ENCODE results near the gene RGS12. TPM values are rescaled to one million over a fixed set of nuclear protein-coding genes. Genes with fewer than 3 reads are reported as not detected.

The RGS12 gene
- 20.6 TPM for polyA plus RNA-seq (2013)

DNA sequence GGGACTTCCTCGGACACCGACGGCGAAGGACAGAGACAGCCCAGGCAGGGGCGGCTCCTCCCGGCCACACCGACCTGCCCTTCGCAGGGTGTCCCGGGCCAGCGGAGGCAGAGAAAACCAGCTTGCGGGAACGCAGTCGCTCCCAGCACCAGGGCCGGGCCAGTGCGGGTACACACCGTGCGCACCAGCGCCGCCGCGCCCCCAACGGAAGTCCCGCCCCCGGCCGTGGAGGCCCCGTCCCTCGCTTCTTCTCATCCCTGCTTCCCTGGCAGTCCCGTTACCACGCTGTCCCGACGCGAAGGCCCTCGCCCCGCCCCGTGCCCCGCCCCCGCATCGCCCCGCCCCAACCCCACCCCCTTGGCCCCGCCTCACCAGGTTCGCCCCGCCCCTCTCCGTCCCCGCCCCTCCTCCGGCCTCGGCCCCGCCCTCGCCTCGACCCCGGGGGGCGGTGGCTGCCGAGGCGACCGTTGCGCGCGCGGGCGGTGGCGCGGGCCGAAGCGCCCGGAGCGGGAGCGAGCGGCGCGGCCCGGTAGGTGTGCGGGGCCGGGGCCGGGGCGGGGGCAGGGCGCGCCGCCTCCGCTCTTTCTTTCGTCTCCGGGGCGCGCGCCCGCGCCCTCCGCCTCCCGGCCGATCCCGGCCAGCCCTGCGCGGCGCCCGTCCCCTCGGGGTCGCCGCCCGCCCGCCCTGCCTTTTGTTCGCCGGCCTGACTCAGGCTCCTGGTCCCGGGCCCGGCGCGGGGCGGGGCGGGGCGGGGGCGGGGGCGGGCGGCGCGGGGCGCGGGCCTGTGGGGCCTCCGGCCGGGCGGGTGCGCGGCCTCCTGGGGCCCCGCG is at the start of gene RGS12:
TSS of gene RGS12 (plus strand) at position 451 of the 830 bp plus-strand sequence. CDS start 23,150 bp downstream, outside the sequence.
- H3K4me1 ChIP-seq (ENCODE audit: control extremely low read depth in 1 of 4, control insufficient read depth in 4 of 4, insufficient read depth in 4 of 4, low read length in 3 of 4): peaks cover 0 to 33% (median 20%) of the 10 kb centered on the region in 4 experiments
- peak within 1 kb of the TSS in 1 of 2 experiments; percentile 64 for H3K27ac ChIP-seq (ENCODE audit: insufficient read depth in 1 of 2, low read depth in 1 of 2, low read length in 2 of 2, poor library complexity in 1 of 2, severe bottlenecking in 2 of 2)
- peak; percentile 79 to 88 (median 88) for DNase-seq
- H3K9me3 ChIP-seq (ENCODE audit: control extremely low read depth in 1 of 5, control insufficient read depth in 4 of 5, insufficient read depth in 2 of 5, low read depth in 1 of 5, low read length in 4 of 5): peaks cover 0 to 2% (median 0%) of the 10 kb centered on the region in 5 experiments
- WGBS (ENCODE audit: insufficient coverage): 0% methylated on average over 67 of the region's 121 CpGs
- CTCF ChIA-PET: interaction anchor here (0.8 to 1.2 kb wide), 4 partner anchors 13 to 149 kb away, joined by 3 read pairs; partner anchors contain the start of gene HGFAC
- peaks cover 0 to 8% (median 0%) of the 10 kb centered on the region in 5 experiments for H3K27me3 ChIP-seq (replicated peaks in 2 of 5; ENCODE audit: control insufficient read depth in 4 of 5, insufficient read depth in 5 of 5, low read length in 4 of 5)
- no peaks in the 10 kb centered on the region for H3K36me3 ChIP-seq (ENCODE audit: control insufficient read depth in 4 of 4, insufficient read depth in 4 of 4, low read length in 3 of 4)
- peak within 1 kb of the TSS; percentile 65 to 84 (median 74) for H3K4me3 ChIP-seq (ENCODE audit: control insufficient read depth in 1 of 7, extremely low read depth in 1 of 7, insufficient read depth in 4 of 7, low read depth in 2 of 7, low read length in 6 of 7)
- POLR2A ChIA-PET: interaction anchor here (1.4 kb wide), 1 partner anchor 10 kb away, joined by 5 read pairs; no protein-coding TSS in a partner anchor

GRCh38 chr4:3243136-3243780 is 49.6 kb upstream of the RGS12 start:
- Histone ChIP-seq H3K4me1 (ENCODE audit: control extremely low read depth in 1 of 4, control insufficient read depth in 4 of 4, insufficient read depth in 4 of 4, low read length in 3 of 4) (peaks cover 0 to 14% (median 11%) of the 10 kb centered on the region in 4 experiments), H3K36me3 (ENCODE audit: control insufficient read depth in 4 of 4, insufficient read depth in 4 of 4, low read length in 3 of 4) (peaks cover 5 to 43% (median 32%) of the 10 kb centered on the region in 4 experiments), H3K4me3 (ENCODE audit: control insufficient read depth in 1 of 7, extremely low read depth in 1 of 7, insufficient read depth in 4 of 7, low read depth in 2 of 7, low read length in 6 of 7) (no peak overlapping the region), H3K27ac (ENCODE audit: insufficient read depth in 1 of 2, low read depth in 1 of 2, low read length in 2 of 2, poor library complexity in 1 of 2, severe bottlenecking in 2 of 2) (no peak overlapping the region), H3K27me3 (replicated peaks in 2 of 5; ENCODE audit: control insufficient read depth in 4 of 5, insufficient read depth in 5 of 5, low read length in 4 of 5) (no peaks in the 10 kb centered on the region), H3K9me3 (ENCODE audit: control extremely low read depth in 1 of 5, control insufficient read depth in 4 of 5, insufficient read depth in 2 of 5, low read depth in 1 of 5, low read length in 4 of 5) (no peaks in the 10 kb centered on the region)
- DNase-seq: no peak
- 95% methylated on average over 16 of the region's 23 CpGs for WGBS (ENCODE audit: insufficient coverage)
- POLR2A ChIA-PET: interaction anchor here (0.9 kb wide), 1 partner anchor 42 kb away, joined by 3 read pairs; no protein-coding TSS in a partner anchor
- CTCF ChIA-PET: no interaction called here

DNA sequence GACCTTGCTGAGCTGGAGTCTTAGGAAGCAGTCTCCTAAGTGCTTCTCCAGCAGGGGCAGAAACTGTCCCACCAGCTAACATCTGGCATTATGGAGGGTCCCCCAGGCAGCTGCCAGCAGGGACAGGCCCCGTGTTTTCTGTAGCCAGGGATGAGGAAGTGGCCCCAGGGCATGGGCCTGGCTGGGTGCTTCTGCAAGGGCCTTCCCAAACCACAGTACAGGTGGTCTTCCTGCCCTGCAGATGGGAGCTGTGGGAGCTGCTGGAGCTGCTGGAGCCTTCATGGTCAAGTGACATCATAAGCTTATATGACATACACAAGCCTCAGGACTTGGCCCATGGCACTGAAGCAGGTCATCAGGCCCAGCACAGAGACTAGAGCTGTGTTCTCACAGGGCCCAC is 48.8 kb upstream of the RGS12 start:
- Histone ChIP-seq H3K27ac (ENCODE audit: insufficient read depth in 1 of 2, low read depth in 1 of 2, low read length in 2 of 2, poor library complexity in 1 of 2, severe bottlenecking in 2 of 2) (no peak overlapping the region), H3K4me3 (ENCODE audit: control insufficient read depth in 1 of 7, extremely low read depth in 1 of 7, insufficient read depth in 4 of 7, low read depth in 2 of 7, low read length in 6 of 7) (no peak overlapping the region), H3K36me3 (ENCODE audit: control insufficient read depth in 4 of 4, insufficient read depth in 4 of 4, low read length in 3 of 4) (peaks cover 5 to 36% (median 27%) of the 10 kb centered on the region in 4 experiments), H3K4me1 (ENCODE audit: control extremely low read depth in 1 of 4, control insufficient read depth in 4 of 4, insufficient read depth in 4 of 4, low read length in 3 of 4) (peaks cover 0 to 14% (median 11%) of the 10 kb centered on the region in 4 experiments), H3K27me3 (replicated peaks in 2 of 5; ENCODE audit: control insufficient read depth in 4 of 5, insufficient read depth in 5 of 5, low read length in 4 of 5) (no peaks in the 10 kb centered on the region), H3K9me3 (ENCODE audit: control extremely low read depth in 1 of 5, control insufficient read depth in 4 of 5, insufficient read depth in 2 of 5, low read depth in 1 of 5, low read length in 4 of 5) (no peaks in the 10 kb centered on the region)
- WGBS (ENCODE audit: insufficient coverage): 8% methylated on average over 1 of the region's 1 CpG
- CTCF ChIA-PET: interaction anchor here (1.2 kb wide), 1 partner anchor 51 kb away, joined by 4 read pairs; no protein-coding TSS in a partner anchor
- peak in 2 of 3 donors; percentile 19 to 23 for DNase-seq
- POLR2A ChIA-PET: interaction anchor here (0.9 kb wide), 1 partner anchor 41 kb away, joined by 3 read pairs; no protein-coding TSS in a partner anchor

GRCh38 chr4:3244747-3245146 is 48.1 kb upstream of the RGS12 start:
- H3K9me3 ChIP-seq (ENCODE audit: control extremely low read depth in 1 of 5, control insufficient read depth in 4 of 5, insufficient read depth in 2 of 5, low read depth in 1 of 5, low read length in 4 of 5): no peaks in the 10 kb centered on the region
- ChIA-PET POLR2A (no interaction called here), CTCF (interaction anchor here (0.7 to 1.2 kb wide), 2 partner anchors 10 to 51 kb away, joined by 3 to 4 read pairs; no protein-coding TSS in a partner anchor)
- H3K4me3 ChIP-seq (ENCODE audit: control insufficient read depth in 1 of 7, extremely low read depth in 1 of 7, insufficient read depth in 4 of 7, low read depth in 2 of 7, low read length in 6 of 7): no peak overlapping the region
- H3K36me3 ChIP-seq (ENCODE audit: control insufficient read depth in 4 of 4, insufficient read depth in 4 of 4, low read length in 3 of 4): peaks cover 5 to 29% (median 22%) of the 10 kb centered on the region in 4 experiments
- DNase-seq: no peak
- no peaks in the 10 kb centered on the region for H3K27me3 ChIP-seq (replicated peaks in 2 of 5; ENCODE audit: control insufficient read depth in 4 of 5, insufficient read depth in 5 of 5, low read length in 4 of 5)
- no peak overlapping the region for H3K27ac ChIP-seq (ENCODE audit: insufficient read depth in 1 of 2, low read depth in 1 of 2, low read length in 2 of 2, poor library complexity in 1 of 2, severe bottlenecking in 2 of 2)
- H3K4me1 ChIP-seq (ENCODE audit: control extremely low read depth in 1 of 4, control insufficient read depth in 4 of 4, insufficient read depth in 4 of 4, low read length in 3 of 4): peaks cover 0 to 14% (median 11%) of the 10 kb centered on the region in 4 experiments
- WGBS (ENCODE audit: insufficient coverage): 91% methylated on average over 9 of the region's 9 CpGs

- H3K4me3 ChIP-seq (ENCODE audit: control insufficient read depth in 1 of 7, extremely low read depth in 1 of 7, insufficient read depth in 4 of 7, low read depth in 2 of 7, low read length in 6 of 7): no peak overlapping the region
- no peak for DNase-seq
- peaks cover 4 to 19% (median 16%) of the 10 kb centered on the region in 4 experiments for H3K36me3 ChIP-seq (ENCODE audit: control insufficient read depth in 4 of 4, insufficient read depth in 4 of 4, low read length in 3 of 4)
- H3K27me3 ChIP-seq (replicated peaks in 2 of 5; ENCODE audit: control insufficient read depth in 4 of 5, insufficient read depth in 5 of 5, low read length in 4 of 5): no peaks in the 10 kb centered on the region
- ChIA-PET CTCF (no interaction called here), POLR2A (no interaction called here)
- peaks cover 0 to 14% (median 11%) of the 10 kb centered on the region in 4 experiments for H3K4me1 ChIP-seq (ENCODE audit: control extremely low read depth in 1 of 4, control insufficient read depth in 4 of 4, insufficient read depth in 4 of 4, low read length in 3 of 4)
- WGBS (ENCODE audit: insufficient coverage): 20% methylated on average over 1 of the region's 6 CpGs
- no peak overlapping the region for H3K27ac ChIP-seq (ENCODE audit: insufficient read depth in 1 of 2, low read depth in 1 of 2, low read length in 2 of 2, poor library complexity in 1 of 2, severe bottlenecking in 2 of 2)
- H3K9me3 ChIP-seq (ENCODE audit: control extremely low read depth in 1 of 5, control insufficient read depth in 4 of 5, insufficient read depth in 2 of 5, low read depth in 1 of 5, low read length in 4 of 5): no peaks in the 10 kb centered on the region
These were observed 47.1 kb upstream of the RGS12 start for GRCh38 chr4:3245676-3246075.

DNA sequence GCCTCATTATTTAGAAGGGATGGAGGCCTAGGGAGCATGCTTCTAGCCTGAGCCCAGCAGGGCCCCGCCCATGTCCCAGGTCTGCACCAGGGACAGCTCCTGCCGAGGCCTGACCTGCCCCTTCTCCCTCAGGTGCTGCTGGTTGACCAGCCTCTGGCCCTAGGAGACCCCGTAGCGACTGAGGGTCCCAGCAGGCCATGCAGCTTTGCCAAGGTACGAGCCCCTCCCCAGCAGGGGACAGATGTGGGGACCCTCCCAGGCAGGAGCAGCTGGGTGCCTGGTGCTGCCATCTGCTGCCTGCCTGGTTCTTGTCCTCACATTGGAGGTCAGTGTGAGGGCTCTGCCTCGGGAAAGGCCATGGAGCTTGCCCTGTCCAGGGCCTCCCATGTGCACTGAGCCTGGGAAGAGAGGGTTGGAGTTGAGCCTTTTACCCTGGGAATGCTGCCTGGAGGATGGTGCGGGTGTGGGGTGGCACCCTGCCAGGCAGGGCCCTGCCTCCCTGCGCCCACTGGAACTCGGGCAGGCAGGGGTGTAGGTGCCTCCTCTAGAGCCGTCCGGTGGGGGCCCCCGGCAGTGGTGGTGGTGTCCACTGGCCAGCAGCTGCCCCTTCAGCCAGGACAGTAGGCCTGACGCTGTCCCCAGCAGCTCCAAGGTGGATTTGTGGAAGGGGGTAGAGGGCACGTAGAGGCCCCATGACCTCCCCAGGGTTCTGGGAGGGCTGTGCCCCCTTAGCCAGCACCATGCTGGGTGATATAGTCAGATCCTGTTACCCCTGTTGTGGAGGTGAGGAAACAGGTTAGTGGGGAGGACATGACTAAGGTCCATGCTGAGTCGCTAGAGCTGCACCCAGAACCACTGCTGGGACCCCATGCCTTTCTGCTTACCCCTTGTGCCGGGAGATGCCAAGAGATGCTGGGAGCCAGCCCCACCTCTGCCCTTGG is 46.1 kb upstream of the RGS12 start:
- CTCF ChIA-PET: interaction anchor here (0.8 to 1.0 kb wide), 2 partner anchors 12 to 53 kb away, joined by 3 read pairs; no protein-coding TSS in a partner anchor
- Histone ChIP-seq H3K27ac (ENCODE audit: insufficient read depth in 1 of 2, low read depth in 1 of 2, low read length in 2 of 2, poor library complexity in 1 of 2, severe bottlenecking in 2 of 2) (no peak overlapping the region), H3K27me3 (replicated peaks in 2 of 5; ENCODE audit: control insufficient read depth in 4 of 5, insufficient read depth in 5 of 5, low read length in 4 of 5) (no peaks in the 10 kb centered on the region), H3K4me1 (ENCODE audit: control extremely low read depth in 1 of 4, control insufficient read depth in 4 of 4, insufficient read depth in 4 of 4, low read length in 3 of 4) (peaks cover 0 to 14% (median 11%) of the 10 kb centered on the region in 4 experiments), H3K36me3 (ENCODE audit: control insufficient read depth in 4 of 4, insufficient read depth in 4 of 4, low read length in 3 of 4) (peaks cover 0 to 9% (median 9%) of the 10 kb centered on the region in 4 experiments), H3K9me3 (ENCODE audit: control extremely low read depth in 1 of 5, control insufficient read depth in 4 of 5, insufficient read depth in 2 of 5, low read depth in 1 of 5, low read length in 4 of 5) (no peaks in the 10 kb centered on the region), H3K4me3 (ENCODE audit: control insufficient read depth in 1 of 7, extremely low read depth in 1 of 7, insufficient read depth in 4 of 7, low read depth in 2 of 7, low read length in 6 of 7) (no peak overlapping the region)
- 91% methylated on average over 11 of the region's 16 CpGs for WGBS (ENCODE audit: insufficient coverage)
- DNase-seq: no peak
- POLR2A ChIA-PET: no interaction called here

Measured in common myeloid progenitor, CD34-positive (primary cell).